NB4 (cell line): Measurements from ENCODE around the gene NOC4L.

Experiments used
- CTCF ChIP-seq: IDR thresholded peaks from one replicate; pipeline ENCODE4 v1.5.1; 2012; ENCODE audit warnings: low read depth, low read length
- MYC ChIP-seq: IDR thresholded peaks from 2 replicates; pipeline ENCODE4 v1.6.1; 2011; ENCODE audit warnings: low read depth, low read length
- POLR2A ChIP-seq: IDR thresholded peaks from 2 replicates; pipeline ENCODE4 v1.6.1; 2011; ENCODE audit warnings: mild to moderate bottlenecking; ENCODE audit not compliant: insufficient read length; ENCODE audit errors: extremely low read depth

GRCh38 chr12:132109741-132110140 is 34.5 kb upstream of the NOC4L start:
- TF ChIP-seq CTCF: no peak
- no peak for TF ChIP-seq POLR2A
- no peak for TF ChIP-seq MYC
